GM06990 (cell line): ENCODE results near the gene NTN1.

Experiments used
- DNase-seq: peaks from one replicate; pipeline ENCODE4 v3.0.0-alpha.2; 2011; ENCODE audit not compliant: insufficient read length; ENCODE audit errors: extremely low read depth
- H3K27me3 ChIP-seq: replicated peaks from 2 replicates; pipeline ENCODE4 v1.6.0; 2011; ENCODE audit warnings: low read length; ENCODE audit not compliant: control insufficient read depth, insufficient read depth
- H3K36me3 ChIP-seq: 2 replicates; pipeline ENCODE4 v1.5.1; 2011; ENCODE audit warnings: low read length; ENCODE audit not compliant: control insufficient read depth, insufficient read depth
- H3K4me3 ChIP-seq: replicated peaks from 2 replicates; pipeline ENCODE4 v1.5.1; 2011; ENCODE audit warnings: low read depth, mild to moderate bottlenecking, control low read depth, low read length
- TF ChIP-seq, protein P1 (sequence below): IDR thresholded peaks from 2 replicates; pipeline ENCODE4 v1.5.1; 2011; ENCODE audit warnings: low read length, control low read depth, mild to moderate bottlenecking, inconsistent platforms; ENCODE audit not compliant: insufficient read depth, poor library complexity, severe bottlenecking

NTN1 gene

GRCh38 chr17:9286434-9286833, 265.1 kb downstream of the NTN1 start:
- TF ChIP-seq, protein P1, sequence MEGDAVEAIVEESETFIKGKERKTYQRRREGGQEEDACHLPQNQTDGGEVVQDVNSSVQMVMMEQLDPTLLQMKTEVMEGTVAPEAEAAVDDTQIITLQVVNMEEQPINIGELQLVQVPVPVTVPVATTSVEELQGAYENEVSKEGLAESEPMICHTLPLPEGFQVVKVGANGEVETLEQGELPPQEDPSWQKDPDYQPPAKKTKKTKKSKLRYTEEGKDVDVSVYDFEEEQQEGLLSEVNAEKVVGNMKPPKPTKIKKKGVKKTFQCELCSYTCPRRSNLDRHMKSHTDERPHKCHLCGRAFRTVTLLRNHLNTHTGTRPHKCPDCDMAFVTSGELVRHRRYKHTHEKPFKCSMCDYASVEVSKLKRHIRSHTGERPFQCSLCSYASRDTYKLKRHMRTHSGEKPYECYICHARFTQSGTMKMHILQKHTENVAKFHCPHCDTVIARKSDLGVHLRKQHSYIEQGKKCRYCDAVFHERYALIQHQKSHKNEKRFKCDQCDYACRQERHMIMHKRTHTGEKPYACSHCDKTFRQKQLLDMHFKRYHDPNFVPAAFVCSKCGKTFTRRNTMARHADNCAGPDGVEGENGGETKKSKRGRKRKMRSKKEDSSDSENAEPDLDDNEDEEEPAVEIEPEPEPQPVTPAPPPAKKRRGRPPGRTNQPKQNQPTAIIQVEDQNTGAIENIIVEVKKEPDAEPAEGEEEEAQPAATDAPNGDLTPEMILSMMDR: no peak
- Histone ChIP-seq H3K36me3 (no peaks in the 10 kb centered on the region), H3K4me3 (no peak overlapping the region), H3K27me3 (no peaks in the 10 kb centered on the region)
- no peak for DNase-seq

GRCh38 chr17:9287306-9287705, 266.0 kb downstream of the NTN1 start:
- TF ChIP-seq, protein P1: no peak
- no peak for DNase-seq

DNA sequence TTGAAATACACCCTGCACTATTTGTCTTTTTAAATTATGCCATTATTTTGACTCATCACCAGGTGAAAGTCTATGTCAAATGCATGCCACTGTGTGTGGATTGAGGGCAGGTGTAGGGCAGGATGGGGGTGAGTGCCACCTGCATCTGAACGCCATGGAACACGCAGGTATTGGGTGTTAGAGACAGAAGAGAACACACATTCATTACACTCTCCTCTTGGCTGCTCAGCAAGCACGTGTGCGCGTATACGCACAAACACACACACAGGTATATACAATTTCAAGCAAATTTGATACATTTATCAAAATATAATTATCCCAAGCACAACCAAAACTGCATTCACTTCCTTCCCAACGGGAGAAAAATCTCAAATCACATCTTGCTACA, 268.9 kb downstream of the NTN1 start:
- Histone ChIP-seq H3K4me3 (peak overlapping the region; percentile 24), H3K27me3 (no peaks in the 10 kb centered on the region), H3K36me3 (no peaks in the 10 kb centered on the region)
- TF ChIP-seq, protein P1: no peak
- DNase-seq: no peak

More at GRCh38 chr17:9287306-9287705, 266.0 kb downstream of the NTN1 start:
- Histone ChIP-seq H3K36me3 (no peaks in the 10 kb centered on the region), H3K27me3 (no peaks in the 10 kb centered on the region), H3K4me3 (no peak overlapping the region)

- no peaks in the 10 kb centered on the region for H3K27me3 ChIP-seq
- TF ChIP-seq, protein P1: peak; percentile 88
- H3K36me3 ChIP-seq: no peaks in the 10 kb centered on the region
- peak; percentile 15 for DNase-seq
- H3K4me3 ChIP-seq: no peak overlapping the region
Observed at GRCh38 chr17:9291912-9292560, 270.7 kb downstream of the NTN1 start.

DNA sequence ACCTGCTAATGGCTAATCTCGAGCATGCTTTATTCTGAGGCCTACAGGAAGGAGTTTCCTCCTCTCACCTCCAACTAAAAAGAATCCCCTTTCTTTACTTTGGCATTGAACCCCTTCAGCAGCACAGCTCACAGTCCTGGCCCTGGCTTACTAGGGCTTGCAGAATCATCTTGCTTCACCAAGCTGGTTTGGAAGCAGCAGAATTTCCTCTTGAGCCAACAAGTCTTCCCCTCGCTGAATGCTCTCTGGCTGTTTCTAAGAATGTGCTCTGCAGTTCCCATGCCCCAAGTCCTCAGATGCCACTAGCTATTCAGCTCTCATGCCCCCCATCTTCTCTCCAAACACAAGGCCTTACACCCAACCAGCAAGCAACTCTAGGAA, 271.2 kb downstream of the NTN1 start:
- DNase-seq: no peak
- no peaks in the 10 kb centered on the region for H3K27me3 ChIP-seq
- H3K4me3 ChIP-seq: no peak overlapping the region
- TF ChIP-seq, protein P1: no peak
- no peaks in the 10 kb centered on the region for H3K36me3 ChIP-seq
